ENCODE results near the gene HUNK.

DNA sequence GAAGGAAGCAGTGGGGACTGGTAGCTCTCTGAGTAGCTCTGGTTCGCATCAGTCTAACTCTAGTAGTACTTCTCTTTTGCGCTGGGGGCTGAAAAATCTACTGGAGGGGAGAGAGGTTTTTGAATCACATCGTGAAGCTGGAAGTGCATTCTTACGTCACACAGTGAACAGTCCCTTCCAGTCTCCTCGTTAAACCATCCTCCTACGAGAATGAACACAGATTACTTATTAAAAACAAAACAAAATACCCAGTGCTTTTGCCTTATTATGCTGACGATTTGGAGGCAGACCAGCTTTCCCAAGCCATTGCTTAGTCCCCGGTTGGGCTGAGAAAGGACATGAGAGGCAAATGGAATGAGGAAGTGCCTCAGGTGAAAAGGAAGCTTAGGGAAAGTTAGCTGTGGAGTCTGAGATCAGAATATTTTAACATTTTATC lies 16.1 kb downstream of the HUNK start:
- TF ChIP-seq CTCF (IDR thresholded peaks at IDR 0.05; ENCODE audit: low read depth, low read length) = no peak
- TF ChIP-seq POLR2A (IDR thresholded peaks at IDR 0.05; ENCODE audit: extremely low read depth, insufficient read length) = no peak
